Measurements from ENCODE around the gene AGR2.

AGR2 gene

GRCh38 chr7:16745645-16746044, 59.2 kb downstream of the AGR2 start:
- TF ChIP-seq EZH2phosphoT487 (IDR thresholded peaks at IDR 0.05; ENCODE audit: borderline replicate concordance) (no peak), CTCF (conservative IDR thresholded peaks at IDR 0.05; ENCODE audit: low read length) (no peak)
- Histone ChIP-seq H3K4me3 (ENCODE audit: low read length, poor library complexity, severe bottlenecking) (no peak overlapping the region), H3K4me1 (ENCODE audit: insufficient read depth, low read length, poor library complexity, severe bottlenecking) (peaks cover 15% of the 10 kb centered on the region), H3K9me3 (ENCODE audit: insufficient read depth, low read depth, low read length) (no peaks in the 10 kb centered on the region), H3K9ac (ENCODE audit: low read depth, low read length, poor library complexity, severe bottlenecking) (no peak overlapping the region), H3K79me2 (ENCODE audit: insufficient read depth, low read length) (no peaks in the 10 kb centered on the region), H2AFZ (ENCODE audit: low read length) (no peak overlapping the region), H3K9me2 (replicated peaks; ENCODE audit: low read depth, low read length) (no peaks in the 10 kb centered on the region), H3F3A (ENCODE audit: low read depth) (no peaks in the 10 kb centered on the region), H3K4me2 (ENCODE audit: low read depth, low read length, poor library complexity, severe bottlenecking) (no peak overlapping the region), H3K27me3 (ENCODE audit: insufficient read depth, low read length, poor library complexity, severe bottlenecking) (no peaks in the 10 kb centered on the region), H3K36me3 (ENCODE audit: insufficient read depth, low read length) (no peaks in the 10 kb centered on the region), H4K20me1 (ENCODE audit: insufficient read depth, low read length, poor library complexity, severe bottlenecking) (no peaks in the 10 kb centered on the region)

- Histone ChIP-seq H3K79me2 (ENCODE audit: insufficient read depth, low read length) (no peaks in the 10 kb centered on the region), H3K4me2 (ENCODE audit: low read depth, low read length, poor library complexity, severe bottlenecking) (no peak overlapping the region), H3K4me1 (ENCODE audit: insufficient read depth, low read length, poor library complexity, severe bottlenecking) (peaks cover 15% of the 10 kb centered on the region), H3K36me3 (ENCODE audit: insufficient read depth, low read length) (no peaks in the 10 kb centered on the region), H4K20me1 (ENCODE audit: insufficient read depth, low read length, poor library complexity, severe bottlenecking) (no peaks in the 10 kb centered on the region), H3K9me2 (replicated peaks; ENCODE audit: low read depth, low read length) (no peaks in the 10 kb centered on the region), H3K27me3 (ENCODE audit: insufficient read depth, low read length, poor library complexity, severe bottlenecking) (no peaks in the 10 kb centered on the region), H3K4me3 (ENCODE audit: low read length, poor library complexity, severe bottlenecking) (no peak overlapping the region), H3K9me3 (ENCODE audit: insufficient read depth, low read depth, low read length) (no peaks in the 10 kb centered on the region), H3F3A (ENCODE audit: low read depth) (no peaks in the 10 kb centered on the region), H2AFZ (ENCODE audit: low read length) (no peak overlapping the region), H3K9ac (ENCODE audit: low read depth, low read length, poor library complexity, severe bottlenecking) (no peak overlapping the region)
- peak; percentile 19; the same call in 1 of the 2 replicates for TF ChIP-seq CTCF (conservative IDR thresholded peaks at IDR 0.05; ENCODE audit: low read length)
- TF ChIP-seq EZH2phosphoT487 (IDR thresholded peaks at IDR 0.05; ENCODE audit: borderline replicate concordance): no peak
Observed at GRCh38 chr7:16744518-16745250, 60.1 kb downstream of the AGR2 start.

GRCh38 chr7:16743236-16743635, 61.6 kb downstream of the AGR2 start:
- Histone ChIP-seq H4K20me1 (ENCODE audit: insufficient read depth, low read length, poor library complexity, severe bottlenecking) (no peaks in the 10 kb centered on the region), H3K9me2 (replicated peaks; ENCODE audit: low read depth, low read length) (no peaks in the 10 kb centered on the region), H3K4me3 (ENCODE audit: low read length, poor library complexity, severe bottlenecking) (no peak overlapping the region), H3K27me3 (ENCODE audit: insufficient read depth, low read length, poor library complexity, severe bottlenecking) (no peaks in the 10 kb centered on the region), H3K36me3 (ENCODE audit: insufficient read depth, low read length) (no peaks in the 10 kb centered on the region), H3K4me2 (ENCODE audit: low read depth, low read length, poor library complexity, severe bottlenecking) (no peak overlapping the region), H3F3A (ENCODE audit: low read depth) (no peaks in the 10 kb centered on the region), H3K9me3 (ENCODE audit: insufficient read depth, low read depth, low read length) (no peaks in the 10 kb centered on the region), H2AFZ (ENCODE audit: low read length) (0 out of 2 replicates have a peak overlapping the region, but pooled peaks have one; percentile 14), H3K4me1 (ENCODE audit: insufficient read depth, low read length, poor library complexity, severe bottlenecking) (peaks cover 15% of the 10 kb centered on the region), H3K9ac (ENCODE audit: low read depth, low read length, poor library complexity, severe bottlenecking) (no peak overlapping the region), H3K79me2 (ENCODE audit: insufficient read depth, low read length) (no peaks in the 10 kb centered on the region)
- TF ChIP-seq CTCF (conservative IDR thresholded peaks at IDR 0.05; ENCODE audit: low read length): no peak
- TF ChIP-seq EZH2phosphoT487 (IDR thresholded peaks at IDR 0.05; ENCODE audit: borderline replicate concordance): no peak

Measured in Loucy (cell line).